SH-SY5Y (cell line): ENCODE results near the gene PTPRR.

ENCODE experiments used
- GATA2 ChIP-seq: IDR thresholded peaks from 2 replicates; pipeline ENCODE4 v1.6.1; 2011; ENCODE audit warnings: mild to moderate bottlenecking, low read depth, low read length
- GATA3 ChIP-seq: IDR thresholded peaks from 2 replicates; pipeline ENCODE4 v1.6.1; 2011; ENCODE audit warnings: low read depth, mild to moderate bottlenecking, low read length, moderate library complexity

Gene PTPRR

DNA sequence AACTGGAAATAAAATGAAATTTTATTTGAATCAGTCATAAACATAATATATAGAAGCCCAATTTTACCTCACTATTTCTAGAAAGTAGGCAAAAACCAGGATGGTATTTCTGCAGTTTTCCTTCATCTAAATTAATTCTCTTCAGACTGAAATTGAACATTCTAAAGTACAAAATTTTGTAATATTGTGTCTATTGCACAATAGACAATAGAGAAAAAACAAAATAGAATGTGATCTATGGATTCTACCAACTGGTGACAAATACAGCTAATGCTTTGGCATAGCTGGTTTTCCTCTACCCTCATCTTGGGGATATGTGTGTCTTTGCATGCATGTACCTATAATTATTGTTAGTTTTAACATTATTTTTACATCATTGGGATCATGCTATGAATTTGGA, 8.5 kb upstream of the PTPRR start:
- no peak for TF ChIP-seq GATA3
- TF ChIP-seq GATA2: no peak

DNA sequence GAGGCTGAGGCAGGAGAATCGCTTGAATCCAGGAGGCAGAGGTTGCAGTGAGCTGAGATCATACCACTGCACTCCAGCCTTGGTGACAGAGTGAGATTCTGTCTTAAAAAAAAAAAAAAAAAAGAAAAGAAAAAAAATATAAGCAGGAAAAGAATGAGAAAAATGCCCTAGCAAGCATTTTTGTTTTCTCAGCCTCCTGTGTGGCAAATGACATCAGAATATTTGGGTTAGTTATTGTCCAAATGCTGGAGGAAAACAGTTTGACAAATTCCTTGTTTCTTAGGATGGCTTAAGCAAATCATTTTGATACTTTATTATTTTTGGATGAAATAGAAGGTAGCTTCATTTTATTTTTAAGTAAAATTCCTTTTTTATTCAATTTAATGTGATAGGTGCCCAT, 7.5 kb upstream of the PTPRR start:
- TF ChIP-seq GATA3 (no peak), GATA2 (no peak)

DNA sequence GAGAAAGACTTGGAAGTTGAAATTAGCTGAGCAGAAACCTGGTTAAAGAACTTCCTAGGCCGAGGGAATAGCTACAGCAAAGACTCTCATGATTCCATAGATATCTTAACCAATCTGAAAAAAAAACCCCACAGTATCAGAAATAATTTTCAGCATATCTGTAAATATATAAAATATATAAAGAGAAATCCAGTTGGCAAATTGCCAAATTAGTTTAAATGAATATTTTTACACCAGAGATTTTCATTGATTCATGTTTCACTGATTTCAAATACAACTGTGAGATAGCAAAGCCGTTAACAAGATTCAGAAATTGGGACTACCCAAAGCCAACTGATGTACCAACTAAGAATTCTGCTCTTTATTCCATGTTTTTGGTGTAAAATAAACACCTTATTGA, 6.8 kb upstream of the PTPRR start:
- TF ChIP-seq GATA3 (no peak), GATA2 (no peak)

DNA sequence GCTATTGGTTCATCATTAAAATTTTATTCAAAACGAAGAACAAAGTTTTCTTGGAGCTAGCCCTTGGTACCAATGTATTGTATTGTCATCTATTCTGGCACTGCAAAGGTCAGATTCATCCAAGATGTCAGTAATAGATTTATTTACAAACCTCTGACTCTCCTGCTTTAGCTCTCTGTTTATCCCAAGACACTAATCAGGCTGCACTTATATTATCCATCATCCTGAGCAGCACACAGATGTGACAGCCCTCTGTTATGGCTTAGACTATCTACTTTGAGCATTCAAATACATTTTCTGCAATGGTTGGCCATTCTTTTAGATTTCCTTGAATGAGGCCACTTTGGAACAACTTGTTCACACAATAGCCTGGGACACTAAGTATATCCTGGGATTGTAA, 5.0 kb upstream of the PTPRR start:
- TF ChIP-seq GATA2: no peak
- no peak for TF ChIP-seq GATA3

DNA sequence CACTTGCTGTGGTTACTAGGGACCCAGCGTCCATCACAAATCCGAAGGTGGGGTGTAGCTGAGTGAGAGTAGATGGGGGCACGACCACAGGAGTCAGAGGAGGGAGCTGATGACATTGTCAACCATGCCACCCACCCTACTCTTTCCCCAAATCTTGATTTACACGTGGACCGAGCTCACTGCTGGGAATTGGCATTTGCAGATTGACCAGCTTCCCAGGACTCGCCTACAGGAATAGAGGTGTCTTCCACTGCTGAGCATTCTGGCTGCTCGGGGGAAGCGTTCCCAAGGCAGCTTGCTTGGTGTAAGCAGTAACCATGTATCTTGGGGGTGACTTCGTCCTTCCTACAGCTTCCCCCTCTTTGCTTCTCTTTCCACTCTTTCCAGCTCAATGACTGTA, 353 bp upstream of the PTPRR start:
- TF ChIP-seq GATA2: no peak
- no peak for TF ChIP-seq GATA3

DNA sequence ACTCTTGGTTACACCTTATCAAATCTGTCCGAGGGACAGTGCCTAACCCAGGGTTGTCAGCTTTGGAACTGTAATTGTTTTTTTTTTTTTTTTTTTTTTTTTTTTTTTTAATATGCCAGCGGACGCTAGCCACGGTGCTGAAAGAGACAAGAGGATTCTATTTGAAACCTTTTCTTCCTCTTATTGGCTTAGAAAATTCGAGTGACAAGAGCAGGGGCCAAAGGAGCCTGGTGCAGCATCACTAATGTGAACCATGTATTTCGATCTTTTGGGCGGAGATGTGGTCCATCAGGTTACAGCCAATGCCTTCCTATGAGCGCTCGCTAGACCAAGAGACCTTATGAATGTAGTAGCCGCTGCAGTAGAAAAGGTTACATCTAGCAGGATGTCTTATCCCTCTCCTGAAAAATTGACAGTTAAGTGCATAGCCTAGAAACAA, 922 bp downstream of the PTPRR start:
- no peak for TF ChIP-seq GATA3
- no peak for TF ChIP-seq GATA2

DNA sequence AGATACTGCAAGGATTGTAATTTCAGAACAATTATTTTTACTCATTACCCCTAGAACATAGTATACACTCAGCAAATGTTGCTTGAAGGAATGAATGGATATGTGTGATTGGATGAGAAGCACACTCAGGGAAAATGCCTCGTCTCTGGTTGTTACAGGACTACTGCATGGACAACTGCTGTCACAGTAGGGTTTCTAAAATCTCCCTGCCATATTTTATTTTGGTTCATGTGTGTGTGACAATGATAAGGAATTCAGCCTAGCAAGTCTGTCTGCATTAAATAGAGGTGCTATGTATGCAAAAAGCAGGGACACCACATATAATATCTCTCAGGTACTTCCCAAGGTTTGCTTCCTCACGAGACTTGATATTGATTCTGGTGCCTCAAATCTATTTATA, 1.4 kb downstream of the PTPRR start:
- TF ChIP-seq GATA3 (no peak), GATA2 (no peak)

DNA sequence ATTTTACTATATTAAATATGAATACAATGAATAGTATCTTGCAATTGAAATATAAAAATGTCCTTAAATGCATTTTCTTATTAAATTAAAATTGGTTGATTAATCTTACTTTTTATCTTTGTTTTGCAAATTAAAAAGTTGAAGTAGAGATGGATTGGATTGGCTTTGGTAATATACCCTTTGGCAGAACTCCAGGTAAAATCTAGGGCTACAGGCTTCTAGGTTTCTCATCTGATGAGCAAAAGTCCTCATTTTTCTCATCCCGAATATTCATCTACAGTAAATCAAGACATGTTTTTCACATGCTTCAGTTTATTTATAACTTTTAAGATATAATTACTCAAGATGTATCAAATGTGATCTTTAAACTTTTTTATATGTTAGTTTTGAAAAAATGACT, 2.2 kb downstream of the PTPRR start:
- TF ChIP-seq GATA3 (no peak), GATA2 (no peak)

DNA sequence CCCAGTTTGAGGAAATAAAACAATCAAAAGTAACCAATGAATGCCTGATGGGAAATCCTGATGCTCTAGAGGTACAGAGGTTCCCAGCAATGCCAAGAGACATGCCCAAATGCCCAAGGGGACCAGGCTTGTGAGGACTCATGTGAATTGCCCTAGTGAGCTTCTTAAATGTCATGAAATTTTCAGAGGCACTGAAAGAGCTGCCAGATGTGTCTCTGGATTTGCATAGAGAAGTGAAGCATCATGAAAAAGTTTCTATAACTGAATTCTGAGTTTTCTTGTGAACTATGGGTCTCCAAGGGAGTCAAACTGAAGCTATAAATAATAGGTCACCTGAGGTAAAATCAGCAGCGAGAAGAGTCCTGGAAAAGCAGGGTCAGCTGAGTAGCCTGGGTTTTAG, 9.9 kb downstream of the PTPRR start:
- TF ChIP-seq GATA2: no peak
- TF ChIP-seq GATA3: no peak

DNA sequence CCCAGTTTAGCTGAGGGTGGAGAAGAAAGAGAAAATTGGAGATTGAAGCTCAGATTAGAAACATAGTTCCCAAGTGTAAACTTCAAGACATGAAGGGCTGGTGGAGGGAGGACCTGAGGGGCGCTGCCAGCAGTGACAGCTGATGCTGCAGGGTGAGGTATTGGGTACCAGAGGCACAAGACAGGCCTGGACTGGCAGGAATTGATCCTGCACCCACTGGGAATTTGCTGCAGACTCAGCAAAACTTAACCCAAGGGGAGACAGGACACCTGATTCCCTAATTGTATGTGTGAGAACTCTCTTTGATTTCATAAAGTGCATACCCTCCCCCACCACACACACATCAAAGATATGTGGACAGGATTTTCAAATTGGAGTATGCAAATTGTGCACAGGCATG, 11.6 kb downstream of the PTPRR start:
- TF ChIP-seq GATA2 (no peak), GATA3 (no peak)

DNA sequence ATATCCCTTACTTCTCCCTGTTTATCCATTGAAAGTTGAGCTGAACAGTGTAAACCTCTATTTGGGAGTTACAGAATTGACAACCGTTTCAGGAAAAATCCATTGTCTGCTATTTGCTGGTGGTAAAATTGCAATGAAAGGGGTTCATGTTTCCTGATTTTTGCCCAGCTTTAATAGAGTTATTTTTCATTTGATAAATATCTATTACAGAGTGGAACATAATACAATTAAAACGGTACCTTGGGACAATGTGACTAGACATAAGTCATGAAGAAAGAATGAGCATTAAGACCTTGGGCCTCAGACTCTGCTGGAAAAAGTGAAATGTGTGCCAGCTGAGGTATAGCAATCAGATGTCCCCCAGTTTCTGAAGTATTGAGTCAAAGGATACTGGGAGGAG, 13.1 kb downstream of the PTPRR start:
- TF ChIP-seq GATA2 (no peak), GATA3 (no peak)

DNA sequence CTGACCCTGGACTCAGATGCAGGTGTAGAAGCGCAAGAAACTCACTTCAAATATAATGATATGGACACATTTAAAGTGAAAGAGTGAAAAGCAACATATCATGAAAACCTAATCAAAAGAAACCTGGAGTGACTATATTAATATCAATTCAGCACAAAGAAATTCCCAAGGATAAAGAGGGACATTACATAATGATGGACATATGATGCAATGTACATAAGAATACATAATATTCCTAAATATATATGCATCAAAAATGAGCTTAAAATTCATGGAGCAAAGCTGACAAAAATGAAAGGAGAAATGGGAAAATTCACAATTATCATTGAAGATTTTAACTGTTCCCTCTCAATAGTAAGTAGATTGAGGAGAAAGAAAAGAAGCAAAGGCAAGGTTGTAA, 24.6 kb downstream of the PTPRR start:
- no peak for TF ChIP-seq GATA2
- no peak for TF ChIP-seq GATA3

DNA sequence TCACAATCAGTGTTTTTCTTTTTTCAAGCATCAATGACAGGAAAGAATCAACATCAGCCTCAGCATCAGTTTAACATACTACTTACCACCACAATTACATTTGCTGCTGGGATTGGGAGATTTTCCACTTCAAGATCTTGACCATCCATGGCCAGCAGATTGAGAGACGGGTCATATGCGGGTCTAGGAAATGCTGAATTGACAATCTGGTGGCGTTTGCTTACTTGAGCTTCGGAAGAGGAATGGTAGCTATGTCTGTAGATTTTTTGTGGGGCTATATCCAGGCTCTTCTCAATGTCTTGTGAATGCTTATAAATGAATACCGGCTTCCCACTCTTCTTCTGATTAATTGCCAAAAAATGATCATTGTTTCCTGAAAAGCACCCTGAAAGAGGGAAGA, 27.9 kb downstream of the PTPRR start:
- TF ChIP-seq GATA3 (no peak), GATA2 (no peak)

DNA sequence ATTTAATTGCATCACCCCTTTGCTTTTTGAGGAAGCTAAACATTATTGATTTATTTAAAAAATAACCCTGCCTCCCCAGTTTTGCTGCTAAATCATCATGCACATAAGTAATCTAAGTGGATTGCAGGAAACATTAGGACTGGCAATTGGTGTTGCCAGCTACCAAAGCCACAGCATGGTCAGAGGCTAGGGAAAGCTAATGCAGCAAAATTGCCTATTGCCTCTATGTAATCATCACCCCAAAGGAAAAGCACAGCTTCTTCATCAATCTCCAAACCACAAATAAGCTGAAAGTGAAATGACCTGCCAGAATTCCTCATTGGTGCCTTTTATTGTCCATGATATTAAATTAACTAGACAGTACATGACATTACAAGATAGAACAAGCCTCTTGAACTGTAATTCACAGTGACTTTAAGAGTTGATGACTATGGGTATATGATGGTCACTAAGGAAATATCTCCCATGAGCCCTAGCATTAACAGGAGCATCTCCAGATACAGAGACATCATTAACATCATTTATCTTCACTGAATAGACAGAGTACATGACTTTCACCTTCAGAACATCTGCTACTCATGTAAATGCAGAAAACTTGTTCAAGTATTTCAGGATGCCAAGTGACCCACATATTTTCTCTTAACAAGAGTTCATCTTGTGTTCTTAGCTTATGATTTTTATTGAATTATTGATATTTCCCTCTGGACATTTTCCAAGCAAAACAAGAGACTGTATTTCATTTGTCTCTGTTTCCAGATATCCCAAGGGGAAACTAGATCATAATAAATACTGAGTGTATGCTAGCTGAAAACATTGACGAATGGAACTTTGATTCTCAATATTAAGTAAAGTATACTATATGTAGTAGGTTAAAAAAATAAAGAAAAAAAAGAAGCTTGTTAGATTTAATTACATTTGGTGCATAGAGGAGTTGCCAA, 29.4 kb downstream of the PTPRR start:
- TF ChIP-seq GATA2: no peak
- TF ChIP-seq GATA3: no peak

DNA sequence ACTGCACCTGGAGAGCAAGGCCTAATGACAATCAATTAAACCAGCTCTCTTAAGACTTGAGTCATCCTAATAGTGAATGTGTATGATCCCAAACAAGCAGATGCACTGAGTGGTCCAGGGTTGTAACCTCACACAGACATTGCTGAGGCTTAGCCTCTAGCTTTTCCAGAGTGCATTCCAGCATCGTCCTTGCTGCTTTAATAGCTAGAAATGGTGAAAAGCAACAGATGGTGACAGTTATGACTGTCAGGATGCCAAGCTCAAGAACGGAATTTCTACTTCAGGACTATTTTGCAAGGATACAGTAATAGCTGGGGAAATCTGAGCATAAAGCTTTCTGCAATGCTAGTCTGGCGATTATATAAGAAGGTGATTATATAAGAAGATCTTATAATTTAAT, 34.6 kb downstream of the PTPRR start:
- TF ChIP-seq GATA2: no peak
